ENCODE results near the gene PEAR1.

DNA sequence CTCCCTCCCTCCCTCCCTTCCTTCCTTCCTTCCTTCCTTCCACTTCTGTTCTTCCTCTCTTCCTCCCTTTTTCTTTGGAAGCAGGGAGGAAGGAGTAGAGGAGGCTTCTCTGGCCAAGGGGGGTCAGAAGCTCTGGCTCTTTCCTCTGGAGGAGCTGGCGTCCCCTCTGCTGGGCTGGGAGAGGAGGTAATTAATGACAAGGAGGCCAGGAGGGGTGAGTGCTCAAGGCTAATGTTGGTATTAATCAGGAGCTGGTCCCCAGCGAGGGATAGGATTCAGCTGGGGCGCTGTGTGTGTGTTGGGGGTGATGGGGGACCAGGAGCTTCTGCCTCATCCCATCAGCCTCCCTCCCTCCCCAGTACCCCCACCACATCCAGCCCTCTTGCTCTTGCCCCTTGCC, 6.2 kb upstream of the PEAR1 start:
- TF ChIP-seq CTCF (IDR thresholded peaks at IDR 0.05): no peak
- TF ChIP-seq POLR2A (IDR thresholded peaks at IDR 0.05): no peak
